ENCODE data around the gene OR7C2. TPM values are rescaled to one million over a fixed set of nuclear protein-coding genes. Genes with fewer than 3 reads are reported as not detected.
"Not testable (repeated sequence)": the region's sequence is repeated elsewhere in the genome, so short reads cannot be mapped to it uniquely, and the experiment has no call there.

Gene OR7C2
- total and polyA plus RNA-seq, 2 of the 8 experiments (the other 6 are each of a cell fraction or from before 2014, with no cell fraction given): not detected

DNA sequence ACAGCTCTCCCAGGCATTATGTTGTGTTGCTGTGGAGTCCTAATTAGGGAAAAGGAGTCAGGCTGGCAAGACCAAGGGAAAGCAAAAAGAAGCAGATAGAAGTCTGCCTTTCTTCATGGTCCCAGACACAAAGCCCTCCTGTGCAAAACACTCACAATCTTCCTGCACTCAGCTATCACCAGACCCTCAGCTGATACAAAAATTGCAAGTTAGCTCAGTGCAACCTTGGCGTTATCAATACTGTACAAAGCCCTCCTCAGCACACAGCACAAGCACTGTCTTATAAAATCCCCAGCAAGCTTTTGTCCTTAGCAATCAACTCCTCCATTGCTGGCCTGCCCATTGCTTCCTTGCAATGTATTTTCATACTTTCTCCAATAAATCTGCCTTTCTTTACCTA lies 3.2 kb downstream of the OR7C2 start (continued):
- TF ChIP-seq KDM1A (IDR thresholded peaks at IDR 0.05; ENCODE audit: borderline replicate concordance, low read length) (no peak), KDM5A (IDR thresholded peaks at IDR 0.05; ENCODE audit: low read length) (no peak)

DNA sequence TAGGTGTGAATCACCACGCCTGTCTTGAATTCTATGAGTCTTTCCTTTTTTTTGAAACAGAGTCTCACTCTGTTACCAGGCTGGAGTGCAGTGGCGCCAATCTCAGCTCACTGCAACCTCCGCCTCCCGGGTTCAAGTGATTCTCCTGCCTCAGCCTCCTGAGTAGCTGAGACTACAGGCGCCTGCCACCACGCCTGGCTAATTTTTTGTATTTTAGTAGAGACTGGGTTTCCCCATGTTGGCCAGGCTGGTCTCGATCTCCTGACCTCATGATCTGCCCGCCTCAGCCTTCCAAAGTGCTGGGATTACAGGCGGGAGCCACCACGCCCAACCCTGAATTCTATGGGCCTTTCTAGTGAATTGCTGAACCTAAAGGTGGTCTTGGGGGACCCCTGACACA lies 8.1 kb downstream of the OR7C2 start:
- not testable (repeated sequence) for H3K27ac ChIP-seq (ENCODE audit: low read depth, low read length); H3K4ac ChIP-seq (replicated peaks; ENCODE audit: insufficient read length, low read depth, low read length)

More for the DNA sequence above, 8.1 kb downstream of the OR7C2 start:
- H3K9ac ChIP-seq (replicated peaks in 1 of 4; ENCODE audit: extremely low read depth in 1 of 4, low read depth in 3 of 4, low read length in 3 of 4); H3K23ac ChIP-seq (ENCODE audit: insufficient read length); H2BK120ac ChIP-seq (replicated peaks; ENCODE audit: low read depth, low read length); H3K4me1 ChIP-seq (replicated peaks in 1 of 4; ENCODE audit: control insufficient read depth in 3 of 4, insufficient read depth in 4 of 4, low read length in 3 of 4); H3K79me2 ChIP-seq (ENCODE audit: control insufficient read depth in 1 of 2, insufficient read depth in 2 of 2, low read length in 2 of 2); H4K5ac ChIP-seq (ENCODE audit: insufficient read length, low read depth, low read length); H3K18ac ChIP-seq (ENCODE audit: extremely low read depth, low read length); H3K14ac ChIP-seq (ENCODE audit: insufficient read length); H2AFZ ChIP-seq (ENCODE audit: low read length); H2AK5ac ChIP-seq (ENCODE audit: low read depth, low read length); CTCF ChIA-PET (ENCODE audit: partially characterized antibody); H3K36me3 ChIP-seq (ENCODE audit: control insufficient read depth in 2 of 4, insufficient read depth in 4 of 4, low read length in 3 of 4); H3K4me2 ChIP-seq (ENCODE audit: insufficient read depth in 1 of 2, low read depth in 2 of 2, low read length in 2 of 2); H2BK15ac ChIP-seq (ENCODE audit: low read length); H3K4me3 ChIP-seq (ENCODE audit: extremely low read depth in 1 of 4, insufficient read depth in 2 of 4, low read depth in 3 of 4, low read length in 4 of 4); H4K91ac ChIP-seq (replicated peaks; ENCODE audit: insufficient read length, low read length); H2BK12ac ChIP-seq (ENCODE audit: low read depth, low read length); H2BK5ac ChIP-seq (ENCODE audit: low read depth, low read length); H3K23me2 ChIP-seq (ENCODE audit: low read depth, low read length); H2BK20ac ChIP-seq (ENCODE audit: low read length); H3K56ac ChIP-seq (replicated peaks; ENCODE audit: insufficient read length, low read depth, low read length); DNase-seq (ENCODE audit: low read depth in 1 of 2, low spot score in 2 of 2); H4K8ac ChIP-seq (ENCODE audit: extremely low read depth, insufficient read depth, low read length); H3K27me3 ChIP-seq (replicated peaks in 1 of 4; ENCODE audit: control insufficient read depth in 3 of 4, extremely low read depth in 1 of 4, insufficient read depth in 3 of 4, low read length in 3 of 4); POLR2A ChIA-PET (ENCODE audit: partially characterized antibody); FAIRE-seq; H4K20me1 ChIP-seq (replicated peaks in 1 of 2; ENCODE audit: control insufficient read depth in 1 of 2, insufficient read depth in 2 of 2, low read length in 2 of 2); H3K79me1 ChIP-seq (ENCODE audit: low read depth, low read length): not testable (repeated sequence)
- H3K9me3 ChIP-seq (ENCODE audit: insufficient read depth in 2 of 2, low read depth in 1 of 2, low read length in 1 of 2): peaks cover 24 to 41% of the 10 kb centered on the region in 2 experiments; a peak in 3 of 4 replicates
- WGBS, 2 experiments (ENCODE audit: extremely low coverage in 1 of 2, insufficient coverage in 1 of 2, insufficient read length in 1 of 2, insufficient replicate concordance in 2 of 2, low coverage in 1 of 2, low lambda C conversion rate in 2 of 2, missing lambda C conversion rate in 1 of 2): 93% methylated on average over 10 of the region's 10 CpGs; no CpG with 5 or more reads in 1 of the 2 experiments
